ENCODE results near the gene LRIG3.
A peak's percentile ranks its signal among the peaks of the same experiment; 100 is the strongest.
"Not testable (repeated sequence)": the region's sequence is repeated elsewhere in the genome, so short reads cannot be mapped to it uniquely, and the experiment has no call there.

Gene LRIG3

DNA sequence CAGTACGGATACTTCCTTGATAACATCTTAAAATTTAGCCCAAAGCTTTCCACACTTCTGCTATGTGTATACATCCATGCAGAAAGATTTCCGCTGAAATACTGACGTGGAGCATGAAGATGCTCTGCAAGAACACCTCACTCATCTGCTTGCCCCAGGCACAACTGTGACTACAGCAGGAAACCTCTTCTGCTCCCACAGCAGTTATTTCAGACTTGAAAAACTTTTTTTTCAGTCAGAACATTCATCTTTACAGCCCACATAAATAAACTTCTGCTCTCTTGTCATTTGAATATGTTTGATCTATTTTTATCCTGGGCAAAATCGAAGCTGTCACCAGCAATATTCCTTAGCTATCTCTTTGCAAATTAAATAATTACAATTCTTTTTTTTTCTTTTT, 6.8 kb upstream of the LRIG3 start:
- no peak for DNase-seq

DNA sequence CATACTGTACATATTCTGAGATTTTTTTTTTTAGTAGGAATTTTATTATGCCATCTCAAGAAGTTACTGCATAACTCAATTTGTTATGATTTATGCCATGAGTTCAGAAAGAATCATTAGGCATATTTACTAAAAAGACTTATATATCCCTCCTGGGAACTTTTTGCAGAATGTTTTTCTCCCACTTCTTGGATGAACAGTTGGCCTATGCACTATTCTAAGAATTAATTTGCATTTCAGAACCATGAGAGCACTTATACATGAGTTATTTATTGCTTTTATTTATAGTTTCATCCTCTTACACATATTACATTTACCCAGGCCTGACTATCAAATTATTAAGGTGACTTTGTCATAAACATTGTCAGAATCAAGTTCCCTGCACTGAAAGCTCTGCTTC, 6.3 kb upstream of the LRIG3 start:
- no peak for DNase-seq

DNA sequence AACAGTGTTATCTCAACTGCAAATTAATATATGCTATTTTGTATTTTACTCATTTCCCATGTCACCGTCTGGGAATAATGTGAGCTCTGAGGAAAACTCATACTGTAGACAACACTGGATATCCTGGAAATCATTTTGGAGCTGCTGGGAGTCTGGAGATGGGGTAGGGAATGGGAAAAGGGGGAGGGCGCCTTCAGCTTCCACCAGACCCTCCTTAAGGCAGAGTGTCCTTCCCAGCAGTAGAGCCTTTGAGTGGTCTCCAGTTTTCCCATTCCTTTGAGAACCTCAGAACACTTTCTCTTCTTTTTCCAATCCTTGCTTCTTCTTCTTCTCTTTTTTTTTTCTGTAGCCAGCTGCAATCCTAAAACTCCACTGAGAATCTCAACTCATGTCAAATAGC, 5.4 kb upstream of the LRIG3 start:
- no peak for DNase-seq

DNA sequence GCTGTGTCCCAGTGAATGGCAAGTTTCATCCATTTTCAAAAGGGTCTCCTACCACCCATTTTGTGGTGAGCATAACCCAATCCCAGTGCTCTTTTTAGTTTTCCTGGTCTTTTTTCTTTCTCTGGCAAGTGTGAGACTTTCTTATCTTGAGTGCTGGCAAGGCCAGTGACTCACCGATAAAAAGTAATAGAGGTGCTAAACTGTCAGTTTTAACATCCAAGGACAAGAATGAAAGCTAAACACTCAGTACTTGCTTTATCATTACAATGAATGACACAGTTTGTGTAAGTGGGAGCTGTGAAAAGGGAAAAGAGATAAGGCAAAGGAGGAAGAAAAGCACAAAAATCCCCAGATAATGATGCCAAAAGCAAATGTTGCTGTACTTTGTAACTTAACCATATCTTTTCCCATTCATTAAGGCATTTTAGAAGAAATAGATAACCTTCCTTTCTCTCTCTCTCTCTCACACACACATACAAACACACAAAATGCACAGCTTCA, 4.9 kb upstream of the LRIG3 start:
- DNase-seq = no peak

DNA sequence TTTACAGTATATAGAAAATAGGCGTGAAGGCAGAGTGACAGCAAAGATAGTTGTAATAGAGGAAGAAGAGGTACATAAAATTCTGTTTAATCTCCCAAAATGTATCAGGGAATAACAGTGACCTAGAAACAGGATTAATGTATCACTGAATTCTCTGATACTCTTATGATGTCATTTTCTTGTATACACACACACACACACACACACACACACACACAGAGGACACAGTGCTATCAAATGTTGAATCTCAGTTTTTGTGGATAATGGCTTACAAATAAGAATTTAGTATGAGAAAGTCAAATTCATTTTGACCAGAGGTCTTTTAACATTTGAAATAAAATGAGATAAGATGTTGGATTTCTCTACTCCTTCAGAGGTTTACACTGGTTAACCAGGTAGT, 4.3 kb upstream of the LRIG3 start:
- DNase-seq = no peak

DNA sequence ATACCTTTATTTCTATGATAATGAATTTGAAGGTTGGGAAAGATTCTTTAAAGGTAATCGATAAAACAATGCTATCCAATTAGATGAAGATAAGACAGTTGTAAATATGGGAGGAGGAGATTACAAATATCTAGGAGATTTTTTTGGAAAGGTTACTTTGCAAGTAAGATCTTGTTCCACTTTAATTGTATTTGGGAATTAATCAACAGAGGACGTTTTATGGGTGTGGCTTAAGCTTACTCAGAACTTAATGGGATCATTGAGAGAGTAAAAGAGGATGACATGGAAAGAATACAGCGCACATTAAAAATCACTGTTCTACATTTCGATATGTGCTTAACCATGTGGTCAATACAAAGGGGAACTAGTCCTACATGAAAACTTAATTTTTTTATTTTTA, 3.5 kb upstream of the LRIG3 start:
- DNase-seq = no peak

- no peak for DNase-seq
These were observed 2.5 kb upstream of the LRIG3 start for GRCh38 chr12:58922849-58923248.

DNA sequence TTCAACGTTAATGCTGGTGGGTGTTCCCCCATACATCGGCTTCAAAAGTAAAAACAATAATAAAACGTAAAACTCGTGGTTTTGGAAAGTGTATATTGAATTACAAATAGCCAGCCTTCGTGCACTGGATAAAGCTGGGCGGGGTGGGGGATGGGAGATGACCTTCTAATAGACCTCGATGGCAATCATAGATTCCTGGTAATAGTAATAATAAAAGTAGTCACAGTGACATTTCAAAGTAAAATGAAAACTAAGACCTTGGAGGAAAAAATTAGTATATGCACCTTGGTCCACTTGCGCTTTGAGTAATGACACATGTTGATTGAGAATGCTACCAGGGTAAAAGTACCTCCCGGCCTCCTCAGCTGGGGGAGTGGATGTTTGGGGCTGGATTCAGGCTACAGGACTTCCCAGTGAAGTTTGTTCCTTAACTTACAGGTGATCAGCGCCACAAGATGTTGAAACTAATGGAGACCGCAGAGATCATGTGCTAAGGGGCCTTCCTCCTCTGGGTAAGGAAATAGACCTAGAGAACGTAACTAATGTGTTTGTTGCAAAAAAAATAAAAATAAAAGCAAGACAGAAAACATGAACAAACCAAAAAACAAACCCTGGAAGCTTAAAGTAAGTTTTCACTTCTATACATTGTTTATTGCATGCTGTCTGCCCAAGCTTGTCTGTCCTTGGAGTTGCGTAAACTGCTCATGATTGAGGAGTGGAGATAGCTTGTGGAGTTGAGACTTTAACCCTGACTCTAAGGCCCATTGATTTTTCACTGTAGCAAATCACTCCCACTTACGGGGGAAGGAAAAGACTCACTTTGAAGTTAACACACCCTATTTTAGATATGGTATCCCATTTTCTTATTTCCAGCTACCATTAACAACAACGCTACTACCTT, 907 bp upstream of the LRIG3 start:
- peak in 1 of 2 experiments; percentile 6 for DNase-seq

GRCh38 chr12:58919231-58920101, 838 bp downstream of the LRIG3 start:
- no peak for DNase-seq

DNA sequence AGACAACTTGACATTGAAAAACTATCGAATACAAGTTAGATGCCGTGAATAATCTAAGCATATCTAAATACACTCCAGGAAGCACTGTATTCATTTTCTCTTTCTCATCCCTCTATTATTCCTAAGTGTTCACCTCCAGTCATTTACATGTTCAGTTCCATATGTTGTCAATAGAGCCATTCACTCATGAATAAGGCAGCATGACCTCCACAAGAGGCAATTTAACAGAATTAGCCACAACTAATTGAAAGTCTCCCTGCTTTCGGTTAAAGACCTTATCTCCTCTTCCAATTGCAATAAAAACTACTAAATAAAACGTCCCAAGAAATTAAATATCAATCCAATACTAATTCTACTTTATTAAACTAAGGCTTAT, 1.8 kb downstream of the LRIG3 start:
- DNase-seq = no peak

- no peak for DNase-seq
These were observed 2.4 kb downstream of the LRIG3 start for GRCh38 chr12:58917699-58918468.

DNA sequence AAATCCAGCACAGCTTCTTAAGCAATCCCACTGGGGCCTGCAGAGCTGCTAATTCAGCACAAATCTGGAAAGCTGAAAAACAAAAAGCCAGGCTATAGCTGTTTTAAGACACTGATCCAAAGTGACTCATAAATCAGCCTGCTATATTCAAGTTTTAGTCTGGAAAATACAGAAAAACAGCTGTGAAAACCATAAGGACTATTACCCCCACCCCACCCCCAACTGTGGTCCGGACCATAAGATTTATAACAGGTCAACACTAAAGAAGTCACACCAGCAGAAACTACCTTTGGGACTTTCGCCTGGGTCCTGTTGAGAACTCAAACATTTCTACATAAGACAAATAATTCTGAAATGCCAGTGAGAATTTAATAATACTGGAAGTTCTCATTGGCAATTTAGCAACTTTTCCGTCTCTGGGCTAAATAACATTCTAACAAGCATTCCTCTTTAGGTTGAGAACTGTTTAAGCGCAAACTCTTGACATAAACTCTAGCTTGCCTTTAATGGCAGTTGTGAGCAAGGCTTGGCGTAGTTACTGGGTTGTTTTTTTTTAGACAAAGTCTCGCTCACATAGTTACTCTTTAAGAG, 3.3 kb downstream of the LRIG3 start:
- DNase-seq = no peak

DNA sequence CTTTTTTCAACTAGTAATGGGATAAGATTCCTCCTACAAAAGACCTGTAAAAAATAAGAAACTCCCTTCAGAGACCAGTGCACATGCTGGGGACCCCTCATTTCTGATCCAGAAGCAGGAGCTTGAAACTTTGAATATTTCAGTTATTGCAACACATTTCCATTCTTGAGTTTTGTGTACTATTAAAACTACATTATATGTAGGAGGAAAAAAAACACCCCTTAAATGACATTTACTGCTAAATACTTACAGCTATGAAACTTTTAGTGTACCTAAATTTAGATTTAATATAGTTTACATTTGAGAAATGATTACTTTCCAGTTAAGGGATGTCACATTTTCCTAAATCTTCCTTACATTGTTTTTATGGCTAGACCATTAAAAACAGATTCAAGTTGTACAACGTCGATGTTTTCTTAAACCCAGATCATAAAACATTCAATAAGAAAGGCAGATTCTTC, 4.1 kb downstream of the LRIG3 start:
- DNase-seq = no peak

GRCh38 chr12:58915634-58916033, 4.7 kb downstream of the LRIG3 start:
- DNase-seq = no peak

DNA sequence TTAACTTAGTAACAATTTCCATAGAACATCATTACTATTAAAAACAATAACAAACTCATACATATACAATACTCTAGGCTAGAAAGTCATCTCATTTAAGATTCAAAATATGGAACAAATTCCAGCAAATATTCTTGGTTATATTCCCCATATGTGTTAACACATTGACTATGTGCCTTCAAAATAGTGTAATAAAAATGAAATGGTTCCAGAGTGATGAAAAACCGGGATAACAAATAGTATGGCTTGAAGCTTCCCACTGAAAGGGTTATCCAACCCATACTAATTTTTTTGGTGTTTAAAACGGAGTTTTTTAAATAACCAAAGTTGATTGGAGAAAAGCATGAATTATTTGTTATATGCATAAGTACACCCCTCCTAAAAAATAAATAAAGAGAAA, 5.3 kb downstream of the LRIG3 start:
- DNase-seq = no peak

DNA sequence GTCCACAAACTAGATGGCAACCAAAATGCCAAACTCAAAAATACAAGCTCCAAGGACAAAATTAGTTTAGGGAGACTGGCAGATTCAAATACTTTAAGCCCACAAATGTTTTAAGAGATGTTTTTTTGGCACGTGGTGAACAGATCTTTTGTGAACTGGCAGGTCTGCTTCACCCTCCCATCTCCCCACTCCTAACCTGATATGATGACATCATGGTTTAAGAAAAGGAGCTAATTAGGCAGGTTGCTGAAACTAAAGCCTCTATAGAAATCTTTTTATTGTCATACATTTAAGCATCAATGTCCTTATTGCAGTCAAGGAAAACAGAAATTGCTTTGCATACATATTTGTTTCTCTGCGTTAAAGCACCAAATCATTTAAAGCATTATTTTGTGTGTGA, 5.8 kb downstream of the LRIG3 start:
- DNase-seq = no peak

DNA sequence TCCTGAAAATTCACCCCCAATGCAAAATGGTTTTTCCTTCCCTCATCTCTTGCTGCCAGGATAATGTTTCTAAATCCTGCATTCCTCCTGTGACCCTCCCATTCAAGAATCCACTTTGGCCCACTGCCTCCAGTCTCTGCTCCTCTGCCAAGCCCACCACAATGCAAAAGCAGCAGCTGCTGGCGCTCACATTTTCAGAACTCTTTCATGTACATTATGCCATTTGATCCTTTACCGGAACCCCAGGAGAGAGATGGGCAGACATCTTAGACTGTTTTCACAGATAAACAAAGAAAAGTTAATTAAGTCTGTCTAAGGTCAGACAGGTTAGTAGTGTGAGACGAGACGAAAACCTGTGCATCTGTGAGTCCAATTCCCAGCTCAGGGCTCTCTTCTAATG, 12.9 kb downstream of the LRIG3 start:
- DNase-seq = no peak

DNA sequence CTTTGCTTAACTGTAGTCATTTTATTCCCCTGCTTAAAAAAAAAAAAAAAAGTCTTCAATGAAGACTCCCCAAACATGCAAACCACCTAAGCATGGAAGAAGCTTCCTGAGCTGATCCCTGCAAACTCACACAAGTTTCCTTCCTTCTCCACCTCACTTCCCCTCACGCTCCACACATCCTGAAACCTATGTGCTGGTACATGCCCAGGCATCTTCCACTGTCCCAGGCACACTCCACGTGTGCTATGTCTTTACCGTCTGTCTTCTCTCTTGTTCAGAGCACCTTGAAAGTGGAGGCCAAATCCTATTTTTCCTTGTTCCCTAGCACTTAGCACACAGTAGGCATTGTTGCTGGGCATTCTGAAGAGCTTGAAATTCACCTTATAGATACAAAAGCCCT, 13.4 kb downstream of the LRIG3 start:
- no peak for DNase-seq

DNA sequence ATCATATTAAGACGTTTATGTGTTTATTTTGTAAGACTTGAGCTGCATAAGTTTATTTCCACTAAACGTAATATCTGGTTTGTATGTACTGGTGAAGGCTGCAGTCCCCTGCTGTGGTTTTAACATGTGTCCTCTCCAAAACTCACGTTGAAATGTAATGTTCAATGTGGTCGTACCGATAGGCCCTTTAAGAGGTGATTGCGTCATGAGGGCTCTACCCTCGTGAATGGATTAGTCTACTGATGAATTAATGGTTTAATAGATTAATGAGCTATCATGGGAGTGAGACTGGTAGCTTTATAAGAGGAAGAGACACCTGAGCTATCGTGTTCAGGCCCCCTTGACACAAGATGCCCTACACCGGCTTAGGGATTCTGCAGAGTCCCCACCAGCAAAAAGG, 14.9 kb downstream of the LRIG3 start:
- DNase-seq = no peak

GRCh38 chr12:58902726-58903125, 17.6 kb downstream of the LRIG3 start:
- DNase-seq = not testable (repeated sequence)

DNA sequence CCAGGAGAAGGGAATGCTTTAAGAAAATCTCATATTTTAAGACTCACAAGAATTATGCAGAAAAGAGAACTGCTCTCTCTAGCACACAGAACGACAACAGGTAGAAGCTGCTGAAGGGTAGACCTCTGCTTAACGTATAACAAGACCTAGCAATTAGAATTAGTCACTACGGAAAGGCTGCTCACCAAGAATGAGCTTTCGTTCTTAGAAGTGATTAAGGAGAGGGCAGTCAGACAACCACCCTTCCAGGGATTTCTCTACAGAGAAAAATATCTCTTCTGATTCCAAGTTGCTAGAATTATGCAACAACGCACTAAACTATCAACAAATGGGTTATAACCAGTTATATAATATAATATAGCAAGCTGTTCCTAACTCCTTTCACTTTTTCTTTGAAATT, 18.6 kb downstream of the LRIG3 start:
- DNase-seq = no peak

DNA sequence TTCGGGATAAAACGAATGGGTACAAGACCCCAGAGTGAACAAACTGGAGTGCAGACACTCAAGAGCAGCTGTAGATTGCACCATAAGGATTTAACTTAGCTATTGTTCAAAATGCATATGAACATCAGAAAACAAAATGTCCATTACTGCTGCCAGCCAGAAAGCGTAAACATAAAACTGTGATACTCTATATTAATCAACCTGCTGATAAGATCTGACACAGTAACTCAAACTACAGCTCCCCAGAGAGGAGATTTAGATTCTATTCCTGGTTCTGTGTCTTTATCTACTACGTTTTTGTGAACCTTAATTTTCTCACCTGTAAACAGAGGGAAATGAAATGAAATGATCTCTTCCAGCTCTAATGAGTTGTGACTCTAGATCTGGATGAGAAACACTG, 22.3 kb downstream of the LRIG3 start:
- no peak for DNase-seq

DNA sequence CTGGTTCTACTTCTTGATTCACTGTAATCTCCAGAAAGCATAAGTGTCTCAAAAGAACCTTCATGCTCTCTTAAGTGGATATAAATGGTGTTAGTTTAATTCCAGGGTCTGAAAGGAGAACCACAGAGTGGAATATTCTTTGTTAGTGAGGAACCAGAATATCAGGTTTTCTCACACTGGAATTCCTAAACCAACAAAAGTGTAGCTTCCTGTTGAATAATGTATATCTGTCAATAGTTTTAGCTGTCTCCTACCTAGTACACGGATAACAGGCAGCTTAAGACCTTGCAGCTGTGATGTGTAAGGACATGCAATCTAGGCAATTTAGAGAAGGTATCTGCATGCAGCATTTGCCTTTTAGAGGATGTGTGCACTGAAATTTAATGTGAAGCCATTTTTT, 24.0 kb downstream of the LRIG3 start:
- DNase-seq = no peak

Measured in activated CD4-positive, alpha-beta T cell treated with anti-CD3 and anti-CD28 coated beads, Interleukin-2, amount 50 U/mL, for 48 hours (primary cell).